ENCODE measurements around the gene NFATC3. TPM values are rescaled to one million over a fixed set of nuclear protein-coding genes. Genes with fewer than 3 reads are reported as not detected.

NFATC3 gene
- total RNA-seq, 4 donors from 2014 or later = 28.2 to 49.2 (median 31.9) TPM

DNA sequence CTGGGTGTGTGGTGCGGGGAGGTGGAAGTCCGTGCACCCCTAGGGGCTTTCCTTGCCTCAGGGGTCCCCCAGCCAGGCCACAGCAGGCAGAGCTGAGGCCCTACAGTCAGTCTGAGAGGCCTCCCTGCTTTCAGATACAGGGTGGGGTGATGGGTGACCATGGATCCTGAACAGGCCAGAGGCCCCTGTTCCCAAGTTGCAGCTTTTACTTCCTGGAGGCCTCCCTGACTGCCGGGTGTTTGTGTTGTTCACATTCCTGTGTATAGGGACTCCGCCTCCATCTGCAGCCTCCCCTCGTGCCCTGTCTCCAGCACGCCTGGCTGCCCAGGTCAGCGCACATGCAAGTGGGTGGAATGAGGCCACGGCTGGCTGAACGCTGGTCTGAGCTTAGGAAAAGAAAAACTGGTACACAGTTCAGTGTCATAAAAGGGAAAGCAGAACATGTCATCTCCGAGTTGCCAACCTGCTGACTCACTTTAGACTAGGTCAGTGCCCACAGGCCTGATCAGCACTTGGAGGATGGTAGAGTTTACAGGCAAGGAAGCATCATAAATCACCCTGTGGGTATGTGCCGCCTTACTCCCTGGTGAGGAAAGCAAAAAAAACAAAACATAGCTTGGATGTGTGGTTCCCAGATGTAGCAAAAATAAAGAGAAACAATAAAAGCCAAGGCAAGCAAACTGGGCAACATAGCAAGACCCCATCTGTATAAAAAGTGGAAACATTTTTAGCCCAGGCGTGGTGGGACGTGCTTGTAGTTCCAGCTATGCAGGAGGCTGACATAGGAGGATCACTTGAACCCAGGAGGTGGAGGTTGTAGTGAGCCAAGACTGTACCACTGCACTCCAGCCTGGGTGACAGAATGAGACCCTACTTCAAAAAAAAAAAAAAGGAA is 173.0 kb downstream of the NFATC3 start:
- 55 to 64% methylated on average over 11 of the region's 13 CpGs for WGBS, 2 donors
- no peak overlapping the region for H3K4me3 ChIP-seq (ENCODE audit: low read depth, poor library complexity, severe bottlenecking)
- no peak for DNase-seq (ENCODE audit: low spot score in 2 of 2)
- TF ChIP-seq CTCF (IDR thresholded peaks at IDR 0.05) = no peak
- no peak for TF ChIP-seq POLR2A (IDR thresholded peaks at IDR 0.05)
- intact Hi-C loops (cut with DNase I; ENCODE audit: low total_unique reads) = no loop called here

GRCh38 chr16:68259007-68259825 is 174.0 kb downstream of the NFATC3 start:
- no peak overlapping the region for H3K4me3 ChIP-seq (ENCODE audit: low read depth, poor library complexity, severe bottlenecking)
- TF ChIP-seq POLR2A (IDR thresholded peaks at IDR 0.05) (no peak), CTCF (IDR thresholded peaks at IDR 0.05) (no peak)
- 90 to 94% methylated on average over 21 to 26 of the region's 27 CpGs for WGBS, 2 donors
- no peak for DNase-seq (ENCODE audit: low spot score in 2 of 2)
- intact Hi-C loops (cut with DNase I; ENCODE audit: low total_unique reads) = no loop called here

DNA sequence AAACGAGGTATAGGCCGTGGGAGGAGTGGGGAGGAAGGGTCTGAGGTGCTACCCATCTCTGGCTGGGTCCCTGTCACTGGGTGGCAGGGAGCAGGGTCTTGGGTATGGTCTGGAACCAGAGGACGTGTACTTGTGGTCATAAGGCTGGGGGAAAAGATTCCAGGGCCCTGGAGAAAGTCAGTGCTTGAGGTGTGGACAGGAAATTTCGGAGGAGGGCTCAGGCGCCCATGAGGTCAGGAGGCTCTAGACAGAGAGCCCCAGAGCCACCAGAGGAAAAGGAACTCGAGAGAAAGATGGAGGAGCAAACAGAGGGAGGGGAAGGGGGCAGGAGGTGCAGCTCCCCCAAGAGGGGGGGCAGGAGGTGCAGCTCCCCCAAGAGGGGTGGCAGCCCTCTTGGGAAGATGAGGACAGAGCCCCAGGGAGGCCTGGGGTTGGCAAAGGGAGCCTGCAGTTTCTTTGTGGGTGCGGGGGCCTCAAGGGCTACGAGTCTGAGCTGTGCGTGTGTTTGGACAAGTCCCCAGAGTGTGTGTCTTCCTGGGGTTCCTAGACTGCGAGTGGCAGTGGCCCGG is 178.5 kb downstream of the NFATC3 start:
- H3K4me3 ChIP-seq (ENCODE audit: low read depth, poor library complexity, severe bottlenecking) = peak overlapping the region; percentile 80
- TF ChIP-seq POLR2A (IDR thresholded peaks at IDR 0.05) (no peak), CTCF (IDR thresholded peaks at IDR 0.05) (no peak)
- intact Hi-C loops (cut with DNase I; ENCODE audit: low total_unique reads) = loop anchor here (5.0 kb wide), 1 partner anchor 64 kb away; no protein-coding TSS in a partner anchor
- WGBS, 2 donors = 43 to 52% methylated on average over 8 to 11 of the region's 11 CpGs
- DNase-seq (ENCODE audit: low spot score in 2 of 2) = no peak

DNA sequence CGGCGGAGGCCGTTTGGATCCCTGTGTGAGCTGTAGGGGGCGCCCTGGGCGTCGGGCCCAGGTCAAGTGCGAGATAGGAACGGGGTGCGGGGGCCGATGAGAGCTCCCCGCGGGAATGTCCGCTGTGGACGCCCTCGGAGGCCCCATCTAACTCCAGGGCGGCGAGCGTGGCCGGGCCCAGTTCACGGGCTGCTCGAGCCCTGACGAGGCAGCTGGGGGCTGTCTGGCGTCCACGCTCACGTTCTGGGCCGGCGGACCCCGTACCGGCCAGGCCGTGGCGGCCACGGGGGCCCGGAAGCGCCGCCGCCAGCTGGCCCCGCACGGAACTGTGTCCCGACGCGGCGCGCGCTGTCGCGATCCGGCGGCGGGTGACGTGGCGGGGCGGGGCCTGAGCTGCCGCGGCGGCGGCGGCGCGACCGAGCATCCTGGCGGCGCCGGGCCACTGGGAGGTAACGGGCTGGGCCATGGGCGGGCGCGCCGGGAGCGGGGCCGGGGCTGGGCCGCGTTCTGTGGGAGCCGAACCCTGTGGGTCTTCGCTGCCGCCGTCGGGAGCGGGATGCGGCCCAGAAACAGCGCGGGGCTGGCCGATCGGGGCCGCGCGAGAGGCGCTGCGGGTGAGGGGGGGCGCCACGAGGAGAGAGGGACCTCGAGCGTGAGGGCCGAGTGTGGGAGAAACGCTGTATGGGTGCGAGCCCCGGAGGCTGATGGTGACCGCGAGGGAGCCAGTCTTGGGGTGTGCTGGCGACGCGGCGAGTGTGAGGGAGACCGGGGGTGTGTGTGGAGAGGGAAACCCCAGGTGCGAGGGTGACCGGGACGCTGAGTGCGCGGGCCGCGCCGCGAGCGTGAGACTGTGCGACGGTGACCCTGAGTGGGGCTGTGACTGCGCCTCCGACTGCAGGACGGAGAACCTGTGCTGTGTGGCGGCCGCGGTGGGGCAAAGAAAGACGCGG is 179.2 kb downstream of the NFATC3 start, which contains the start of gene SLC7A6:
SLC7A6 (plus strand) TSS at position 399 of the 950 bp plus-strand sequence. CDS start 10,201 bp downstream, outside the sequence.
- TF ChIP-seq POLR2A (IDR thresholded peaks at IDR 0.05) (no peak), CTCF (IDR thresholded peaks at IDR 0.05) (peak in 1 of 3 donors; percentile 64)
- intact Hi-C loops (cut with DNase I; ENCODE audit: low total_unique reads) = loop anchor here (5.0 kb wide), 1 partner anchor 63 kb away; no protein-coding TSS in a partner anchor
- peak within 1 kb of the TSS; percentile 80 for H3K4me3 ChIP-seq (ENCODE audit: low read depth, poor library complexity, severe bottlenecking)
- DNase-seq (ENCODE audit: low spot score in 2 of 2) = peak in 1 of 2 donors; percentile 94
- 0 to 1% methylated on average over 54 to 75 of the region's 123 CpGs for WGBS, 2 donors
